Measurements from ENCODE around the gene TRA2B.
"Not testable (repeated sequence)": the region's sequence is repeated elsewhere in the genome, so short reads cannot be mapped to it uniquely, and the experiment has no call there.

TRA2B gene

GRCh38 chr3:185925353-185925752, 12.5 kb downstream of the TRA2B start:
- no peak for DNase-seq

- DNase-seq: no peak
Observed at GRCh38 chr3:185924375-185924774, 13.4 kb downstream of the TRA2B start.

- no peak for DNase-seq
Observed at GRCh38 chr3:185920184-185920583, 17.6 kb downstream of the TRA2B start.

- no peak for DNase-seq
Observed at GRCh38 chr3:185916042-185916833, 21.6 kb downstream of the TRA2B start.

- DNase-seq: no peak
Observed at GRCh38 chr3:185915642-185916041, 22.2 kb downstream of the TRA2B start.

GRCh38 chr3:185914911-185915629, 22.7 kb downstream of the TRA2B start:
- DNase-seq: no peak

- no peak for DNase-seq
Observed at GRCh38 chr3:185912929-185913901, 24.6 kb downstream of the TRA2B start.

- no peak for DNase-seq
Observed at GRCh38 chr3:185912512-185912911, 25.3 kb downstream of the TRA2B start.

GRCh38 chr3:185911076-185911448, 26.8 kb downstream of the TRA2B start:
- not testable (repeated sequence) for DNase-seq

- DNase-seq: not testable (repeated sequence)
Observed at GRCh38 chr3:185910322-185911075, 27.3 kb downstream of the TRA2B start.

GRCh38 chr3:185909913-185910312, 27.9 kb downstream of the TRA2B start:
- DNase-seq: not testable (repeated sequence)

- DNase-seq: no peak
Observed at GRCh38 chr3:185900228-185900627, 37.6 kb downstream of the TRA2B start.

- no peak for DNase-seq
Observed at GRCh38 chr3:185896636-185897035, 41.2 kb downstream of the TRA2B start.

- no peak for DNase-seq
Observed at GRCh38 chr3:185887066-185887465, 50.7 kb downstream of the TRA2B start.

GRCh38 chr3:185884641-185885040, 53.2 kb downstream of the TRA2B start:
- DNase-seq: no peak

GRCh38 chr3:185881926-185882325, 55.9 kb downstream of the TRA2B start:
- DNase-seq: no peak

- no peak for DNase-seq
Observed at GRCh38 chr3:185880600-185880999, 57.2 kb downstream of the TRA2B start.

GRCh38 chr3:185878920-185879319, 58.9 kb downstream of the TRA2B start:
- no peak for DNase-seq

GRCh38 chr3:185874119-185874518, 63.7 kb downstream of the TRA2B start:
- no peak for DNase-seq

GRCh38 chr3:185867650-185868049, 70.2 kb downstream of the TRA2B start:
- DNase-seq: no peak

- DNase-seq: no peak
Observed at GRCh38 chr3:185866995-185867394, 70.8 kb downstream of the TRA2B start.

GRCh38 chr3:185866555-185866954, 71.3 kb downstream of the TRA2B start:
- DNase-seq: no peak
